NCI-H2227 treated with DMSO at 0.1 percent for 48 hours (cell line): Measurements from ENCODE around the gene AMH.

Experiments used
- DNase-seq: peaks from one replicate; lab custom pipeline; 2025; lab: John Stamatoyannopoulos, UW

AMH gene

DNA sequence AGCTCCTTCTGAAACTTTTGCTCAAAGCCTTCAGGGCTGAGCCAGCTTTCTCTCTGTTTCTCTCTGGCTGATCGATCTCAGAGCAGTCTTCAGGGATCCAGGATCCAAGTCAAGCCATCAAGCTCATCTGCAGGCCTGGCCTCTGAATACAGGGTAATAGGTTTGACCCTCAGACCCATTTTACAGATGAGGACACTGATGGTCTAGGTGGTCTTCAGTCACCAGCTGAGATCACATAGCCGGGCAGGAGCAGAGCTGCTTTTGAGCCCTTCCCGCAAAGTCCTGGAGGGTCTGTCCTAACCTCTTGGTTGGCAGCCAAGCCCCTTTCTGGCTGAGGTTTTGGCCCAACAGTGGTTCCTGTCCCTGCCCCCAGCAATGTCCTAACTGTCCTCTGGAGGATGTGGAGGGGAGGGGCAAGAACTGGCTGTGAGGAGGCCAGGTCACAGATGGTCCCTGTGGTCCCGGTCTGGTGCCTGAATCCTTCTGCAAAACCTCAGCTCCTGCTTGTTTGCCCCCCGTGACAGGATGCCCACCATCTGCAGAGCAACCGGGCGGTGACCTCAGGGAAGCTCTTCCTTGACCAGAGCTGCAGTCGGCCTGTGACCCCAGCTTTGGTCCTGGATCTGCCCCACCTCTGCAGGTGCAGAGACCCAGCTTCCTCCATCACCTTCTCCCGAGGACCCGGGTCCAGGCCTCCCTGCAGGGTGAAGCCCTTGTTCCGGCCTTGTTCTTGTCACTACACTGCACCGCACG is 38.6 kb downstream of the AMH start:
- DNase-seq = no peak

DNA sequence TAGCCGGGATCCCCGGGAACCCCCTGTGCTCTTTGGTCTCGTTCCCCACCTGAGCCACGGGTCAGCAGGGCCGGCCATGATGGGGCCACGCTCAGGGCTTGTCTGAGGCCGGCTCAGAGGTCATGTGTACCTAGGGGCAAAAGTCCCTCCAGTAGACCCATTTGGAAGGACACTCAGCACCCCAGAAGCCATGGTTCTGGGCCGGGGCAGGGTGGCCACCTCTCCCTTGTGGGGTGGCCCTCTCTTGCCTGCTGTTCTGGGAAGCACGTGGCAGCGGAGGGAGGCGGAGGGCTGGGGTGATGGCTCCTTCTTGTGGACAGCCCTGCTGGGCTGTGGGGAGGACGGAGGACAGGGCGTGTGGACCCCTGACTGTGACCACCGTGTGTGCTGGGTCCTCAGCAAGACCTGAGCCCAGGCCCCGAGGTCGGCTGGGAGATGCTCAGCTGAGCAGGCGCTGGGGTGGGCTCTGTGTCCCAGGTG is 39.3 kb downstream of the AMH start:
- DNase-seq = peak; percentile 27

DNA sequence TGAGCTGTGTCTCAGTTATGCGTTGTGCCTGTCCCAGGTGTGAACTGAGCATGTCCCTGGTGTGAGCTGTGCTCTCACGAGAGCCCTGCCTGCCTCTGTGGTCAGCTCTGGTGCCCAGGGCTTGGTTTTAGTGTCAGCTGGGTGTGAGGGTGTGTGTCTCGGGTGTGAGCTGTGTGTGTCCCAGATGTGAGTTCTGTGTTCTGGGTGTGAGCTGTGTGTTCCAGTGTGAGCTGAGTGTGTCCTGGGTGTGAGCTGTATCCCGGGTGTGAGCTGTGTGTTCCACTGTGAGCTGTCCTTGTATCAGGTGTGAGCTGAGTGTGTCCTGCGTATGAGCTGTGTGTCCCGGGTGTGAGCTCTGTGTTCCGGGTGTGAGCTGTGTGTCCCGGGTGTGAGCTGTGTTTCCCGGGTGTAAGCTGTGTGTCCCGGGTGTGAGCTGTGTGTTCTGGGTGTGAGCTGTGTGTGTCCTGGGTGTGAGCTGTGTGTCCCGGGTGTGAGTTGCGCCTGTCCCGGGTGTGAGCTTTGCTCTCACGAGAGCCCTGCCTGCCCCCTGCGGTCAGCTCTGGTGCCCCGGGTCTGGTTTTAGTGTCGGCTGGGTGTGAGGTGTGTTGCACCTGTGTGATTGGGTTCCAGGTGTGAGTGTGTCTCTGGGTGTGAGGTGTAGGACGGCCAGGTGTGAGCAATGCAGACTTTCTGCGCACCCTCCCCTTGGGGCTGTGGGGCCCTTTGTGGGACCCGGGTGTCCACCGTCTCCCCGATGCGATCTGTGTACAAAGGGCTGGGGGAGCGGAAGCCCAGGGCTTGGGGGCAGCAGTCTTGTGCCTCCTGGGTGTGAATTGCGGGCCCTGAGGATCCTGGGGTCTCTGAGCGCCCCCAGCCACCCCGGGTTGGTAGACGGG is 39.9 kb downstream of the AMH start:
- no peak for DNase-seq

GRCh38 chr19:2289714-2290435 is 40.8 kb downstream of the AMH start:
- no peak for DNase-seq

GRCh38 chr19:2290441-2291184 is 41.5 kb downstream of the AMH start:
- no peak for DNase-seq

GRCh38 chr19:2291185-2291751 is 42.1 kb downstream of the AMH start:
- DNase-seq = no peak

DNA sequence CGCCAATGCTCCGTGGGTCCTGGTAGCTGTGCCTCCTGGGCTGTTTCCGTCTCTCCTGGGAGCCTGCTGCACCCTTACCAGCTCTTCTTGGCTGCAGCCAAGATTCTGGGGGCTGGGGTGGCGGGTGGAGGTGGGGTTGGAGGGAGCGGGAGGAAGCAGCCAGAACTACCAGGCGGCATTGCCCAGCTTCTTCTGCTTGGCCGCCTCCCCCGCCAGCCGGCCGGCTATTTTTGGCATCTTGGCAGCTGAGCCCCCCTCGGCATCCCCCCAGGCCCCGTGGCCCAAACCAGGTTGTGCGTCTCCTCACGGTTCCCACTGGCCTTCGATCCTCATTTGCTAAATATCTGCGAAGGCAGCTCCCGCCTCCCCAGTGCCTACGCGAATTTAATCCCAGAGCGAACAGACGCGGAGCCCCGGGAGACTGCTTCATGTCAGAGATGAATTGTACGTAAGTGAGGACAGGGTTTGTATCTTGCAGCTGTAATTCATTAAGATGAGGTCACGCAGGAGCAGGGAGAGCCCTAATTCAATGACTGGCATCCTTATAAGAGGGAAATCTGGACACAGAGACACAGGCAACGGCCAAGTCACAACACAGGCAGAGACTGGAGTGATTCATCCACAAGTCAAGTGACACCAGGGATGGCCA is 45.7 kb downstream of the AMH start:
- no peak for DNase-seq

- no peak for DNase-seq
These were observed 47.0 kb downstream of the AMH start for GRCh38 chr19:2296141-2296540.

- DNase-seq = no peak
These were observed 51.4 kb downstream of the AMH start for GRCh38 chr19:2300533-2300932.
